ENCODE measurements around the gene TENM3. TPM values are rescaled to one million over a fixed set of nuclear protein-coding genes. Genes with fewer than 3 reads are reported as not detected.

Gene TENM3
- total RNA-seq, 2 donors from 2014 or later, result 39.5 to 51.9 TPM

DNA sequence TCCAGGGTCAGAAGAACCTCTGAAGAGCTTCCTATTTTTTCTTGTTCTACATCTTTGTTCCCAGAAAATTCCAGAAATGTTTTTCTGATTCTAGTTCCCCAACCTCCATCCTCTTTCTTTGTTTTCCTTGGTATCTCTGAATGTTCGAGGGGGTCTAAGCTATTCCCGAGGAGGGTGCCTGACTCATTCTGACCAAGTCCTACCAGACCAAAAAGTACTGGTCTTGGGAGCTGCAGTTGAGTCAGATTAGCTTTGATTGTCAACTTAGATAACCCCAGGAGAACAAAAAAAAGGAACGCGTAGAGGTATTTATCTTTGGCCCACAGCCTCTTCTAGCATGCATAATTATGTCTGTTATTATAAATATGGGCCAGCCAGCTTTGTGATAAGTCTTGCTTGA lies 12.1 kb upstream of the TENM3 start:
- no peak overlapping the region for H3K27ac ChIP-seq (ENCODE audit: low read depth, low read length)
- 82 to 94% methylated on average over 3 to 4 of the region's 4 CpGs for WGBS, 2 experiments (ENCODE audit: insufficient coverage in 1 of 2, insufficient read length in 1 of 2)
- no peak for DNase-seq

GRCh38 chr4:182231496-182231895 lies 11.7 kb upstream of the TENM3 start:
- no peaks in the 10 kb centered on the region for H3K4me1 ChIP-seq (ENCODE audit: control insufficient read depth, insufficient read depth, low read length)
- no peak overlapping the region for H3K27ac Mint-ChIP-seq
- TF ChIP-seq CTCF (conservative IDR thresholded peaks at IDR 0.05), result no peak
- H3K9me3 Mint-ChIP-seq, result no peaks in the 10 kb centered on the region
- H3K27me3 ChIP-seq (ENCODE audit: control insufficient read depth, insufficient read depth, low read length, poor library complexity, severe bottlenecking), result no peaks in the 10 kb centered on the region
- H3K4me3 Mint-ChIP-seq, result no peak overlapping the region
- no peak overlapping the region for H3K27ac ChIP-seq (ENCODE audit: low read depth, low read length)
- H3K36me3 Mint-ChIP-seq (ENCODE audit: low read depth), result no peaks in the 10 kb centered on the region
- 95% methylated on average over 5 of the region's 5 CpGs for WGBS, 2 experiments (ENCODE audit: insufficient coverage in 1 of 2, insufficient read length in 1 of 2)
- H3K4me3 ChIP-seq (ENCODE audit: low read length), result no peak overlapping the region
- no peak overlapping the region for H3K9ac ChIP-seq (ENCODE audit: extremely low read depth, low read length, poor library complexity, severe bottlenecking)
- H3K36me3 ChIP-seq (ENCODE audit: control insufficient read depth, insufficient read depth, low read length), result no peaks in the 10 kb centered on the region
- no peaks in the 10 kb centered on the region for H3K27me3 Mint-ChIP-seq (ENCODE audit: insufficient read depth)
- H3K9me3 ChIP-seq (ENCODE audit: control insufficient read depth, low read length), result no peaks in the 10 kb centered on the region
- peaks cover 2% of the 10 kb centered on the region for H3K4me1 Mint-ChIP-seq
- no peak for DNase-seq

More for the DNA sequence above, 12.1 kb upstream of the TENM3 start:
- no peaks in the 10 kb centered on the region for H3K4me1 ChIP-seq (ENCODE audit: control insufficient read depth, insufficient read depth, low read length)
- no peaks in the 10 kb centered on the region for H3K36me3 Mint-ChIP-seq (ENCODE audit: low read depth)
- H3K27ac Mint-ChIP-seq, result no peak overlapping the region
- no peak overlapping the region for H3K4me3 ChIP-seq (ENCODE audit: low read length)
- TF ChIP-seq CTCF (conservative IDR thresholded peaks at IDR 0.05), result no peak
- H3K27me3 ChIP-seq (ENCODE audit: control insufficient read depth, insufficient read depth, low read length, poor library complexity, severe bottlenecking), result no peaks in the 10 kb centered on the region
- peaks cover 2% of the 10 kb centered on the region for H3K4me1 Mint-ChIP-seq
- no peaks in the 10 kb centered on the region for H3K9me3 ChIP-seq (ENCODE audit: control insufficient read depth, low read length)
- H3K9ac ChIP-seq (ENCODE audit: extremely low read depth, low read length, poor library complexity, severe bottlenecking), result no peak overlapping the region
- H3K36me3 ChIP-seq (ENCODE audit: control insufficient read depth, insufficient read depth, low read length), result no peaks in the 10 kb centered on the region
- H3K9me3 Mint-ChIP-seq, result no peaks in the 10 kb centered on the region
- no peak overlapping the region for H3K4me3 Mint-ChIP-seq
- no peaks in the 10 kb centered on the region for H3K27me3 Mint-ChIP-seq (ENCODE audit: insufficient read depth)

DNA sequence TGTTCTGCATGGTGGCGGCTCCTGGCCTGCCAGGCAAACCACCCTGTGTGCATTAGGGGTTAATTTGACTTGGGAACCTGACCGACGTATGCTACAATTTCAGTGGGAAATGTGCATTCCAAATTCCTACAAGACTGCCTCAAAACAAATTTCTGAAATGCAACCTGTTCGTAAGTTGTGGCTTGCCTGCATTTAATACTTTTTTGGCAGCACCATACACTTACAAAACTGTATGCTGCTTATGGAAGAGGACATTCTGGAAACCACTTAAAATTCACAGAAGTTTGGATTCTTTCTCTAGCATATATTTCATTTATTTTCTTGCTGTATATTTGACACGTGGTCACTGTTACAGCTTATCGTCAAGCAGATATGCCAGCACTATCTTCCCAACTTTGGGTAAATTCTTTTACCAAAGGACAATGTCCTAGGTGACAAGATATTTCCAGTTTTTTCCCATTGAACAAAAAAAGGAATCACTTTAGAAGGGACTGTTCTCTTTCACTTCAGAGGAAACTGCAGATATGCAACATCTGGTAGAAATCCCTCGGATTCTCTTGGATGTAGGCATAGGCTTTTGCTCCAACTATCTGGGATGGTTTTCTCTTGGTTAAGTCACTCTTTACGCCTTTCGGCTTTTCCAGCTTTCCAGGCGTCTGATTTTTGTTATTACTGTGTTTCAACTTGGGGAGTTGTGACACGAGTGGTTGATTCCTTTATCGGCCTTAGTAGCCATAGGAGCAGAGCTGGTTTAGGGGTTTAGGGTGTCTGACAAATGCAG lies 9.7 kb upstream of the TENM3 start:
- DNase-seq, result no peak
- Histone ChIP-seq H3K36me3 (ENCODE audit: control insufficient read depth, insufficient read depth, low read length) (no peaks in the 10 kb centered on the region), H3K4me1 (ENCODE audit: control insufficient read depth, insufficient read depth, low read length) (no peaks in the 10 kb centered on the region), H3K27ac (ENCODE audit: low read depth, low read length) (no peak overlapping the region), H3K9ac (ENCODE audit: extremely low read depth, low read length, poor library complexity, severe bottlenecking) (no peak overlapping the region), H3K27me3 (ENCODE audit: control insufficient read depth, insufficient read depth, low read length, poor library complexity, severe bottlenecking) (no peaks in the 10 kb centered on the region), H3K4me3 (ENCODE audit: low read length) (no peak overlapping the region), H3K9me3 (ENCODE audit: control insufficient read depth, low read length) (no peaks in the 10 kb centered on the region)
- Mint-ChIP-seq H3K27ac (no peak overlapping the region), H3K4me1 (peaks cover 9% of the 10 kb centered on the region), H3K9me3 (no peaks in the 10 kb centered on the region), H3K27me3 (ENCODE audit: insufficient read depth) (no peaks in the 10 kb centered on the region), H3K36me3 (ENCODE audit: low read depth) (no peaks in the 10 kb centered on the region), H3K4me3 (no peak overlapping the region)
- no peak for TF ChIP-seq CTCF (conservative IDR thresholded peaks at IDR 0.05)
- 87 to 93% methylated on average over 8 to 12 of the region's 12 CpGs for WGBS, 2 experiments (ENCODE audit: insufficient coverage in 1 of 2, insufficient read length in 1 of 2)

Measured in endodermal cell (in vitro differentiated cells).